Left kidney (tissue), 2 donors: ENCODE results near the gene DOCK4. TPM values are rescaled to one million over a fixed set of nuclear protein-coding genes. Genes with fewer than 3 reads are reported as not detected.

Source experiments
- DNase-seq: peaks from one replicate; pipeline ENCODE4 v3.0.0-alpha.2; 2013
- polyA plus RNA-seq: library from polyadenylated mRNA; unstranded; fragments of 120-200 nt; gene quantifications from one replicate; pipeline ENCODE4 v1.2.1, GENCODE V29; 2013; ENCODE audit not compliant: insufficient read length

DOCK4 gene
- polyA plus RNA-seq, 1 donor: 30.4 TPM

DNA sequence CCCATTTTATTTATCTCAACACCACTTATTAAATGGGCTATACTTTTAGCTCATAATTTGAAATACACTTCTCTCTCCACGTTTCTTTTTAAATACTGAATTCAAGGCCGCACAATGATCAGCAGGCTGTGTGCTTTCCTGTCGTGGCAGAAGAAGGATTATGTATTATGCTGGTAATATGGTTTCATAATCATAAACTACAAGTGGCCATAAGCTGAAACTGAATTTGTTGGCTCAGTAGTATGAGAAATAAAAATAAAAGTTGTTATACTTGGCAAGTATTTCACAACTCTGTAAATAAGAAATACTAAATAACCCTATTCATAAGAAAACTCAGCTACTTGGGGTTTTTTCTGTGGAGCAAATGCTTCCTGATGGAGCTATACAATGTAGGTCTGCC is 313.6 kb downstream of the DOCK4 start:
- no peak for DNase-seq

DNA sequence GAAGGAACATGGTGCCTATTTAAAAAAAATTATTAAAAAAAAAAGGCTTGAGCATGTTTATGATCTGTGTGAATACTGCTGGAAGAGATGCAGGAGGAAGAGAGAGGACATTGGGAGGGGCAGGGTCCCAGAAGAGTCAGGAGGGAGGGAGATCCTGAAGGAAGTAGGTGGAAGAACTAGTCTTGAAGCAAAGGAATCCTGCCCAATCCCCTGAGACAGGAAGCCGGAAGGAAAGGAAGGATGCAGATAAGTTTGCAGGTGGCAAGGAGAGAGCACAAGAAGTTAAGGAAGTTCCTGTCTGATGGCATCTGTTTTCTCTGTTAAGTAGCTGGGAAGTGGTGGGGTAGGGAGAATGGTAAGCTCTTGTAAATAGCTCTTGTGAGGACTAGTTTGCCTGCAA is 318.5 kb downstream of the DOCK4 start:
- no peak for DNase-seq

GRCh38 chr7:111886233-111886632 is 320.0 kb downstream of the DOCK4 start:
- no peak for DNase-seq

GRCh38 chr7:111883241-111883640 is 323.0 kb downstream of the DOCK4 start:
- no peak for DNase-seq

DNA sequence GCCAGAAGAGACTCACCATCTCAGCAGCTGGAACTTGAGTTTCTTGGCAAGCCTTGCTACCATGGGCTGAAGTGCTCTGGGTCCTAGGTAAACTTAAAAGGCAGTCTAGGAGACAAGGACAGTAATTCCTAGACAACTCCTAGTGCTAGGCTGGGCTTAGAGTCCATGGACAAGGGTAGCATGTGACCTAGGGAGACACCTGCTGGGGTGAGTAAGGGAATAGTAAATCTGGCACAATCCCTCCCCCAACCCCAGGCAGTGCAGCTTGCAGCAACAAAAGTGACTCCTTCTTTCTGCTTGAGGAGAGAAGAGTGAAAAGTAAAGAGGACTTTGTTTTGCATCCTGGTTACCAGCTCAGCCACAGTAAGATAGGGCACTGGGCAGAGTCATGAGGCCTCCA is 327.4 kb downstream of the DOCK4 start:
- DNase-seq: no peak

DNA sequence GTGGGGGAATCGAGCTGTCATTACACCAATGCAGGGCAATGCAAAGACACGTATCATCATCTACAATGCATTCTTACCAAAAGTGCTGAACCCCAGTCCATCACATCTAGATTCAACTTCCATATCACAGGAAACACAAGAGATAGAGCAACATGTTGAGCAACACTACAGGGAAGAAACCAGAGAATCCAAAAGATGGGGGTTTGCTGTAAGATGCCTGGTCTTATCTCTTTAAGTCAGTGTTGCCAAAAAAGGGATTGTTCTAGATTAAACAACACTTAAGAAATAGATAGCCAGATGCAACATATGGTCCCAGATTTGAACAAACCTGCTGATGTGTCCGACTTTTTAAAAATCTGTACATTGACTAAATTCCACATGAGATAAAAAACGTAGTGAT is 328.3 kb downstream of the DOCK4 start:
- no peak for DNase-seq

DNA sequence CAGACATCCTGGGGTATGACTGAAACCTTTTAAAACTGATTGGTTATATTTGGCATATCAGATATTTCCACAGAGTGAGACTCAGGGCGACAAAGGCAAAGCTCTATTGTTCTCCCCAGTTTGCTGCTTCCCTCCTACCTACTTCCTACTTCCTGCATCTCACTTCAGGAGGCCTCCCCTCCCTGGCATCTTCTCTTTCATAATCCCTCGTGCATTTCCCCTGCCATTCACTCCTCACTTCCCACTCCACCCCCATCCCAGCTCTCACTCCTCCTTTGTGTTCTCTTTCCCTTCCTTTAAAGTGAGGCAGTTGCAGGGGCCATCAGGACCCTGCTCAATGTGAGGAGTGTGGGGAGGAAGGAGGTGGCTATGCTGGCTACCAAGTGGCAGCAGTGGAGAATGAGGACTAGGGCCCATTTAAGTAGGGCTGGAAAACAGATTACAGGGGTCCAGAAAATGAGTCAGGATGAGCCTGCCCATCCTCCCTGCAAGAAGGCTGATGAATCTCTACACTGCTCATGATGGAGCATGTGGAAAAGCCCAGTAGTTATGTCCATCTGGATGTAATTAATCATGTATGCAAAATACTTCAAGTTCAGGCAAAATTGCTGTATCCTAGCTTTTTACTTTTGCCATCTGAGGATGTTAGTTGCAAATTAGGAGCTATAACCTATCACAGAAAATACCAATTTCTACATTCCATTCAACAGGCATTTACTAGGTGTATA is 332.1 kb downstream of the DOCK4 start:
- no peak for DNase-seq

DNA sequence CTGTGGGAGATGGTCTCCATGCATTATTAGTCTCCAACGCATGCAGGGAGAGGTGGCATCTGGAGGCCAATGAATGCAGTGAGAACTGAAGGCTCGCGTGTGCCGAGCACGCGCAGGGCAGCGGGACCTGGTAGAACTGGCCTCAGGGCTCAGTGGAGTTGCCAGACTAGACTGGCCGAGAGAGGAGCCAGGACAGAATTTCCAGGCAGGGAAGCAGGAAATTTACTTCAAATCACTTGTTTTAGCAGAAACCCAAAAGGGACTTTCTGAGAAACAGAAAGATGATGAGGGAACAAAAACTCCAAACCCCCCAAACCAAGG is 332.9 kb downstream of the DOCK4 start:
- no peak for DNase-seq

DNA sequence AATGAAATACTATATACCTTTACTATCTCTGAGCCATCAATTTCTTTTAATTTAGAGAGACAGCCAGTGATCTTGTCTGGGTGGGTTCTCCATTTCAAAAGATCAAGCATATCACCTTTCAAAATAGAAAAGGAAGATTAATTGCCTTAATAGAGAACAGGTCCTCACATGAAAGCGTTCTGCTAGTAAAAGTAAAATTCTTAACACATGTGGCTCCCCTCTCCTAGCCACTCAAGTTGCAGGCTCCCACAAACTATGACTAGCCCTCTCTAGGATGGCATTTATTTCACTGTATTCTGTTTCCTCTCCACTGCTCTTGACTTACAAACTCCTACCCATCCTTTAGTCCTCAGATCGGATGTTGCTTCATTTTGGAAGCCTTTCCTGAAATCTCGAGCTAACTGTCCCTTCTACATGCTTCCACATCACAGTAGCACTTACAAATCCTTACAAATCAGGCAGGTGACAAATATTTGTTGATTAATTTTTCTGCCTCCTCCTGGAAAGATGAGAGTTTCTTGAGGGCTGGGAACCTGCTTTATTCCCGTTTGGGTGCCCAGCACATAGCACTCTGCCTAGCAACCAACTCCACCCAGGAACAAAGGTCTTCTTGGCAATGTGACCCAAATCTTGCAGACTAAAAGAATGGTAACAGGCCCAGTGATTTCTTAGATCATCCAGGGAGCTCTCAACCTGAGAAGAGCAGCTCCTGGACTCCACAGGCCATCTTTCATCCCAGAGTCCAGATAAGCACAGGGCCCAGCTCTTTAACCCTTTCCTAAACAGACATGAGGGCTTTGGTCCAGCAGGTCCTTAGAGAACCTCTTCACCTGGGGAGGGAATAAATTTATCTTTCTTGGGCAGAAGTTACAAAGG is 333.5 kb downstream of the DOCK4 start:
- peak; percentile 52 for DNase-seq

DNA sequence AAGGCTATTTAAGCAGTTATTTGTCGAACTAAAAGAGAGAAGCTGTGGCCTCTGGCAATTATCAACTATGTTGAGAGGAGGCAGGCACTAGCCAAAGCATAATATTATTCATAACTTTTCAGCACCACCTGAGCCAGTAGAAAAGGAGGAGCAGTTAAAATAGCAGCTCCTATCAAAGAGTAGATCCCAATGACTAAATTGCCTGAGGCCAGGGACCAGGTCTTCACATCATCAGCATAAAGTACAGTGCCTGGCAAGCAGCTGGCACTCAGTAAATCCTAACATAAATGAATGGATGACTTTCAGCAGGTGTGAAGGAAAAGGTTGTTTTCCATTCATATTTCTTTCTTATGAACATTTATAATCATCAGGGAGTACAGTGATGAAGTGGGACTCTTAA is 334.9 kb downstream of the DOCK4 start:
- DNase-seq: no peak

- DNase-seq: no peak
Observed at GRCh38 chr7:111869280-111869679, 336.9 kb downstream of the DOCK4 start.

GRCh38 chr7:111867348-111867931 is 338.8 kb downstream of the DOCK4 start:
- DNase-seq: no peak

GRCh38 chr7:111866787-111867186 is 339.4 kb downstream of the DOCK4 start:
- no peak for DNase-seq

- DNase-seq: no peak
Observed at GRCh38 chr7:111865430-111865829, 340.8 kb downstream of the DOCK4 start.

- DNase-seq: no peak
Observed at GRCh38 chr7:111864291-111864976, 341.8 kb downstream of the DOCK4 start.

DNA sequence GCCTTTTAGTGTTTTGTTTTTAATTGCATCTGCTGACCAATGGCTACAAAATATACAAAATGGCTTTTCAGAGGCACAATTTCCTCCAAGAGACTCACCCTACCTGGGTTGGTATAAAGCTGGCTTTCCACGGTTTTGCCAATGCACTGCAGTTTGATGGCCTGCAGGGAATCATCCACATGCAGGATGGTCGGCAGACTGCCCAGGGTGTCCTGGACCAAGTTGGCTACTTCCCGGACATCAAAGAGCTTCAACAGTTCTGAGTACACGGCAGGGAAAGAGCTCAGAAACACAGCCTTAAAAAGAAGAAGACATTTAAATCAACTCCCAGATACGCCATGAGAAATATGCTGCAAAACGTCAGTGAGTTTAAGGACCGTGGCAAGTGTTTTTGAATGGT is 342.9 kb downstream of the DOCK4 start:
- no peak for DNase-seq

DNA sequence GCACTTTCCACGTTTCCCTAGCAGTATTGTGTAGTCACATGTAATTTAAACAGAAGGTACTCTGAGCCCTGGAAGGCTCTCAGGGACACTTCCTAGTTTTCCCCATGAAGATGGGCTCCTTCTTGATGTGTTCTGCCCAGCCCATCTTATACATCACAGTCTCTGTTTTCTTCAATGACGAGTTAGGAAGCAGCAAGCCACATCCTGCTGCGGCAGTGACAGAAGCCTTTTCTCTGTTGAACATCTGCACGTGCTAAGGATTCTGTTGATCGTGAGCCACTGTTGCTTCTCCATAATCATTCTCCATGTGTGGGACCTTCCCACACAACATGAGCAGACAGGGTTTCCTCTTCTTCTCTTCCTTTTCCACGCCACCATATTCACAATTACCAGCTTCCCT is 346.0 kb downstream of the DOCK4 start:
- no peak for DNase-seq

GRCh38 chr7:111858331-111858730 is 347.9 kb downstream of the DOCK4 start:
- DNase-seq: no peak

GRCh38 chr7:111855842-111856227 is 350.4 kb downstream of the DOCK4 start:
- DNase-seq: no peak

DNA sequence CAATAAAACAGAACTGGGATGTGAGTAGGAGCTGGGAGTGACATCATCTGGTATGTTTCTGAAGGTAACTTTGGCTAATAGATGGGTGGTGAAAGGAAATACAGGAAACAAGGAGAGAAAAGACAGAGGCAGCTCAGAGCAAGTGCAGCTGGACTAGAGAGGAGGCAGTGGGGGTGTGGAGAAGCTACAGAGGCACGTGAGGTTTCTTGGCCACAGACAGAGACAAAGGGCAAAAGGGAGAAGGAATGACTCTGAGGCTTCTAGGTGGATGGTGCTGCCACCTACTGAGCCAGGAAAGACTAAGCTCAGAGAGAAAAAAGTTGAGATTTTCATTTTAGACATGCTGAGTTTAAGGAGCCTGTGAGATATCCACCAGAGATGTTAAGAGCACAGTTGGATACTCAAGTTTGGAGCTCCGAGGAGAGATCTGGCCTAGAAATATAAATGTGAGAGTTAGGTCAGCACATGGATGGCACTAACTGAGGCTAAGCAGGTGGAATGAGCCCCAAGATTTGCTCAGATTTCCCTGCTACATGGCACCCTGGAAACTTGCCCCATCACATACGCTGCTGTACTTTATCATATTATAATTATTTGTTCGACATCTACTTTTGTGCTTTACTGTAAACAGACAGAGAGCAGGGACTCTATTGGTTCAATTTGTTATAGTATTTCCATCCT is 350.9 kb downstream of the DOCK4 start:
- no peak for DNase-seq

GRCh38 chr7:111853201-111853990 is 352.8 kb downstream of the DOCK4 start:
- no peak for DNase-seq
